CD14-positive monocyte (primary cell): ENCODE data around the gene BRICD5. TPM values are rescaled to one million over a fixed set of nuclear protein-coding genes. Genes with fewer than 3 reads are reported as not detected.

Source experiments
- DNase-seq, 3 donors: peaks; one replicate each; pipeline ENCODE4 v3.0.0-alpha.2; 2011 to 2022
- H2AFZ ChIP-seq: 2 replicates; pipeline ENCODE4 v1.6.0; 2012; ENCODE audit warnings: mild to moderate bottlenecking, low read depth, low read length, inconsistent platforms; ENCODE audit not compliant: insufficient read depth, poor library complexity, severe bottlenecking
- H3K27ac ChIP-seq, 2 donors: 1 replicate in 1 of 2; 2 replicates in 1 of 2; pipeline ENCODE4 v1.5.1; 2012 to 2013; ENCODE audit warnings: low read length in 2 of 2, control low read depth in 1 of 2, inconsistent platforms in 1 of 2, low read depth in 1 of 2, mild to moderate bottlenecking in 1 of 2
- H3K27me3 ChIP-seq, 2 donors: one replicate each; pipeline versions ENCODE4 v1.6.0 to v1.6.1; 2011 to 2013; ENCODE audit warnings: low read length in 2 of 2; ENCODE audit not compliant: control insufficient read depth in 2 of 2, insufficient read depth in 2 of 2
- H3K36me3 ChIP-seq, 2 donors: replicated peaks in 1 of 2; 1 replicate in 1 of 2; 2 replicates in 1 of 2; pipeline versions ENCODE4 v1.5.1 to v1.6.1; 2012 to 2013; ENCODE audit warnings: low read length in 2 of 2, control low read depth in 1 of 2, inconsistent platforms in 1 of 2, mild to moderate bottlenecking in 1 of 2; ENCODE audit not compliant: insufficient read depth in 2 of 2, control insufficient read depth in 1 of 2
- H3K4me1 ChIP-seq, 2 donors: 1 replicate in 1 of 2; 2 replicates in 1 of 2; pipeline versions ENCODE4 v1.5.1 to v1.6.1; 2012 to 2013; ENCODE audit warnings: low read length in 2 of 2, control low read depth in 1 of 2, inconsistent platforms in 1 of 2, mild to moderate bottlenecking in 1 of 2, moderate library complexity in 1 of 2; ENCODE audit not compliant: insufficient read depth in 2 of 2, control insufficient read depth in 1 of 2
- H3K4me2 ChIP-seq: replicated peaks from 2 replicates; pipeline ENCODE3; 2012; ENCODE audit warnings: low read length, moderate library complexity, mild to moderate bottlenecking; ENCODE audit not compliant: poor library complexity, severe bottlenecking; ENCODE audit errors: extremely low read depth
- H3K4me3 ChIP-seq, 3 experiments: fragments of 200-600 bp in 1 of 3; sonication (generic) in 1 of 3; replicated peaks in 1 of 3; 1 replicate in 2 of 3; 2 replicates in 1 of 3; pipeline ENCODE4 v1.5.1; 2011 to 2013; ENCODE audit warnings: low read length in 3 of 3, mild to moderate bottlenecking in 3 of 3, control low read depth in 2 of 3, low read depth in 2 of 3, inconsistent platforms in 1 of 3, moderate library complexity in 1 of 3
- H3K79me2 ChIP-seq: 2 replicates; pipeline ENCODE4 v1.6.0; 2012; ENCODE audit warnings: mild to moderate bottlenecking, control low read depth, inconsistent platforms, low read length, moderate library complexity; ENCODE audit not compliant: insufficient read depth
- H3K9ac ChIP-seq: 2 replicates; pipeline ENCODE4 v1.6.0; 2017; ENCODE audit warnings: low read length, mild to moderate bottlenecking; ENCODE audit not compliant: insufficient read depth, poor library complexity, severe bottlenecking
- H3K9me3 ChIP-seq, 2 donors: replicated peaks in 1 of 2; 1 replicate in 1 of 2; 2 replicates in 1 of 2; pipeline versions ENCODE4 v1.5.1 to v1.6.1; 2012 to 2013; ENCODE audit warnings: low read length in 2 of 2, control low read depth in 1 of 2; ENCODE audit not compliant: control insufficient read depth in 1 of 2, insufficient read depth in 1 of 2
- H4K20me1 ChIP-seq: 2 replicates; pipeline ENCODE4 v1.6.0; 2012; ENCODE audit warnings: mild to moderate bottlenecking, low read length, control low read depth, moderate library complexity; ENCODE audit not compliant: insufficient read depth
- H3K27ac Mint-ChIP-seq, 7 donors: one replicate each; pipeline ENCODE4 v1.8.0; 2020; ENCODE audit warnings: mild to moderate bottlenecking in 7 of 7, mixed read lengths in 7 of 7, moderate library complexity in 6 of 7, inconsistent platforms in 2 of 7
- H3K27me3 Mint-ChIP-seq, 3 donors: one replicate each; pipeline ENCODE4 v1.8.0; 2021 to 2022; ENCODE audit warnings: low read depth in 3 of 3, mild to moderate bottlenecking in 3 of 3, mixed read lengths in 3 of 3, moderate library complexity in 3 of 3, inconsistent platforms in 1 of 3
- H3K36me3 Mint-ChIP-seq, 2 donors: one replicate each; pipeline ENCODE4 v1.8.0; 2020; ENCODE audit warnings: mixed read lengths in 2 of 2, inconsistent platforms in 1 of 2, mild to moderate bottlenecking in 1 of 2
- H3K4me1 Mint-ChIP-seq: one replicate; pipeline ENCODE4 v1.8.0; 2020; ENCODE audit warnings: mild to moderate bottlenecking, mixed read lengths
- H3K4me3 Mint-ChIP-seq, 2 donors: one replicate each; pipeline ENCODE4 v1.8.0; 2020; ENCODE audit warnings: mild to moderate bottlenecking in 2 of 2, mixed read lengths in 2 of 2, moderate library complexity in 1 of 2
- H3K9me3 Mint-ChIP-seq, 7 donors: one replicate each; pipeline ENCODE4 v1.8.0; 2020 to 2022; ENCODE audit warnings: mixed read lengths in 7 of 7, mild to moderate bottlenecking in 6 of 7, moderate library complexity in 6 of 7, inconsistent platforms in 2 of 7
- WGBS: methylation state at CpG from one replicate; pipeline ENCODE4 v1.1.5; 2013; ENCODE audit warnings: missing lambda C conversion rate; ENCODE audit not compliant: insufficient coverage; 5-methylcytosine and 5-hydroxymethylcytosine counted together
- intact Hi-C, 2 donors: fragments of 100-400 bp; cut with micrococcal nuclease; formaldehyde crosslinking; loops; one replicate each; pipeline versions ENCODE4 v1.15.0 to v1.15.1; 2023
- polyA plus RNA-seq, 3 donors: library from polyadenylated mRNA; depleted of rRNA in 1 of 3; unstranded in 2 of 3; stranded (reverse) in 1 of 3; fragments of 300-500 nt in 2 of 3; fragments of >200 nt in 1 of 3; fragmentation: Illumina TruSeq in 2 of 3; gene quantifications; 1 replicate in 2 of 3; 2 replicates in 1 of 3; pipeline ENCODE4 v1.2.3, GENCODE V29; 2012 to 2021
- TF ChIP-seq, protein P1 (sequence below): fragments of 200-600 bp; IDR thresholded peaks from one replicate; pipeline ENCODE4 v1.8.0; 2022; ENCODE audit warnings: antibody characterized with exemption, mild to moderate bottlenecking

BRICD5 gene
- polyA plus RNA-seq, 3 donors, result 8.8 TPM; not detected in 2

DNA sequence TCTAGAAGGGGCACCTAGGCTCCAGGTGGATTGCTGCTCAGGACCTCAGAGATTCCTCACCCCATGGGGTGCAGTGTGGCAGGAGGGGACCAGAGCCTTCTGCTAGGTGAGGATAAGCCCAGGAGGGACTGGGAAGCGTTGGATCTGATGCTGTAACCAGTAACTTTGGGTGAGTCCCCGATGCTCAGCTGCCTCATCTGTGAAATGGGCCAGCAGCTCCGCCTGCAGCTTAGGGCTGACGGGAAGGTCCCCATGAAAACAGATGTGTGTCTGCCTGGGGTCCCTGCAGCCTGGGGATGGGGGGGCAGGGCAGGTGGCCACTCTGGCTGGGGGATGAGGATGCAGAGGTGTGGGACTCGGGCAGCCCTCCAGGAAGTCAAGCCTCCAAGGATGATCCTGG is 11.6 kb downstream of the BRICD5 start:
- Histone ChIP-seq H3K4me3 (no peak overlapping the region), H3K4me1 (peaks cover 3 to 7% of the 10 kb centered on the region in 2 donors), H3K79me2 (no peaks in the 10 kb centered on the region), H3K27ac (no peak overlapping the region), H4K20me1 (no peaks in the 10 kb centered on the region), H3K27me3 (peaks cover 35 to 48% of the 10 kb centered on the region in 2 donors), H3K36me3 (no peaks in the 10 kb centered on the region), H2AFZ (no peak overlapping the region), H3K4me2 (no peak overlapping the region), H3K9me3 (peaks cover 0 to 7% of the 10 kb centered on the region in 2 donors), H3K9ac (no peak overlapping the region)
- peak overlapping the region in 1 of 7 donors; percentile 46 for H3K27ac Mint-ChIP-seq
- no peak for DNase-seq
- H3K4me3 Mint-ChIP-seq, result peak overlapping the region in 1 of 2 donors; percentile 62
- 95% methylated on average over 5 of the region's 5 CpGs for WGBS
- H3K36me3 Mint-ChIP-seq, result no peaks in the 10 kb centered on the region
- peaks cover 45 to 69% (median 47%) of the 10 kb centered on the region in 3 donors for H3K27me3 Mint-ChIP-seq
- peaks cover 5% of the 10 kb centered on the region for H3K4me1 Mint-ChIP-seq
- intact Hi-C loops, result loop anchor here in 1 of 2 donors (5.0 kb wide), 1 partner anchor 53 kb away; the partner anchor contains the start of gene ECI1
- peaks cover 0 to 18% (median 6%) of the 10 kb centered on the region in 7 donors for H3K9me3 Mint-ChIP-seq
- TF ChIP-seq, protein P1, sequence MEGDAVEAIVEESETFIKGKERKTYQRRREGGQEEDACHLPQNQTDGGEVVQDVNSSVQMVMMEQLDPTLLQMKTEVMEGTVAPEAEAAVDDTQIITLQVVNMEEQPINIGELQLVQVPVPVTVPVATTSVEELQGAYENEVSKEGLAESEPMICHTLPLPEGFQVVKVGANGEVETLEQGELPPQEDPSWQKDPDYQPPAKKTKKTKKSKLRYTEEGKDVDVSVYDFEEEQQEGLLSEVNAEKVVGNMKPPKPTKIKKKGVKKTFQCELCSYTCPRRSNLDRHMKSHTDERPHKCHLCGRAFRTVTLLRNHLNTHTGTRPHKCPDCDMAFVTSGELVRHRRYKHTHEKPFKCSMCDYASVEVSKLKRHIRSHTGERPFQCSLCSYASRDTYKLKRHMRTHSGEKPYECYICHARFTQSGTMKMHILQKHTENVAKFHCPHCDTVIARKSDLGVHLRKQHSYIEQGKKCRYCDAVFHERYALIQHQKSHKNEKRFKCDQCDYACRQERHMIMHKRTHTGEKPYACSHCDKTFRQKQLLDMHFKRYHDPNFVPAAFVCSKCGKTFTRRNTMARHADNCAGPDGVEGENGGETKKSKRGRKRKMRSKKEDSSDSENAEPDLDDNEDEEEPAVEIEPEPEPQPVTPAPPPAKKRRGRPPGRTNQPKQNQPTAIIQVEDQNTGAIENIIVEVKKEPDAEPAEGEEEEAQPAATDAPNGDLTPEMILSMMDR, result no peak

GRCh38 chr16:2198283-2198682 is 12.4 kb downstream of the BRICD5 start:
- Histone ChIP-seq H3K4me2 (no peak overlapping the region), H3K4me3 (no peak overlapping the region), H2AFZ (no peak overlapping the region), H3K27ac (no peak overlapping the region), H3K9me3 (peaks cover 0 to 7% of the 10 kb centered on the region in 2 donors), H3K27me3 (peaks cover 35 to 56% of the 10 kb centered on the region in 2 donors), H4K20me1 (no peaks in the 10 kb centered on the region), H3K36me3 (no peaks in the 10 kb centered on the region), H3K4me1 (peaks cover 3 to 7% of the 10 kb centered on the region in 2 donors), H3K79me2 (no peaks in the 10 kb centered on the region), H3K9ac (no peak overlapping the region)
- Mint-ChIP-seq H3K9me3 (peaks cover 0 to 18% (median 6%) of the 10 kb centered on the region in 7 donors), H3K36me3 (no peaks in the 10 kb centered on the region), H3K4me1 (peaks cover 4% of the 10 kb centered on the region), H3K27me3 (peaks cover 52 to 77% (median 55%) of the 10 kb centered on the region in 3 donors), H3K27ac (no peak overlapping the region), H3K4me3 (peak overlapping the region in 1 of 2 donors; percentile 76)
- WGBS, result no CpG with 5 or more reads among the region's 4 CpGs
- DNase-seq, result no peak
- intact Hi-C loops, result loop anchor here in 1 of 2 donors (5.0 kb wide), 1 partner anchor 54 kb away; the partner anchor contains the start of gene ECI1
- TF ChIP-seq, protein P1, result no peak
